ENCODE measurements around the gene GGT5. TPM values are rescaled to one million over a fixed set of nuclear protein-coding genes. Genes with fewer than 3 reads are reported as not detected.

Gene GGT5
- total RNA-seq: 1.2 and 1.9 TPM in 2 replicates

GRCh38 chr22:24245030-24245431, at the start of gene GGT5:
GGT5 (minus strand) TSS chr22:24245082; CDS start chr22:24244725, 357 bp downstream.

DNA sequence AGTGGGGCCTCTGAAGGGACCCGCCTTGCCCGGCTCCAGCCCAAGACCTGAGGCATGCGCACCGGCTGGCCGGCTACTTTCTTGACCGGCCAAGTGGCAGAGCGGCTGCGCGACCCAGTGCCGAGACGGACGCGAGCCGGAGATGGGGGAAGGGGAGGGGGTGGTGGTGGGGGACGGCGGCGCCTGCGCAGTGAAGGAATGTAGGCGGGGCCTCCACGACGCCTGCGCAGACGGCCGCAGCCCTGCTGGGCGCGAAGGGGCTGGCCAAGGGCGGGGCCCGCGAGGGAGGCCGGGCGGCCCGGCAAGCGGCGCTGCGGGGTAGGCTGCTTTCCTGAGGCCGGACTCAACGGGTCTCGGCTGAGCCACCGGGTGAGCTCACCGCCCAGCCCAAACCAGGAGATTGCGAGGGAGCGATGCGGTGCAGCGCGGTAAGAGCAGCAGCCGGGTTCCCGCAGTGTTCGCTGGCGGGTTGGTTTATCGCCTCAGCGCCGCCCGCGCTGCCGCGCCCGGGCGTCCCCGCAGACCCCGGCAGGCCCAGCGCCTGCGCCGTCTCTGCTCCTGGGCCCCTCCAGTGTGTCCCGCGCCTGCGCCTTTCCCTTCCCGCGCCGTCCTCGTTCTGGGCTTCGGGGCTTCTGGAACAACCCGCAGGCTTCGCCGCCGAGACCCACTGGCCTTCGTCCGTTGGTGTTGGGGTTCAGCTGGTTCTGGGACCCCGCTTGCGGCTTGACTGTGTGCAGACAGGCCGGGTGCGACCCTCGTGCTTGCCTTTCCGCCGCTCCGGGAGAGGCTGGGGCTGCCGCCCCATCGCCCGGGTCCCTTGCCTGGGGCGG, 25.9 kb upstream of the GGT5 start, which contains the start of gene SPECC1L:
TSS of gene SPECC1L (plus strand) at position 276 of the 830 bp plus-strand sequence. CDS start 31,401 bp downstream, outside the sequence.

GRCh38 chr22:24181088-24181995, 63.5 kb downstream of the GGT5 start, which contains the start of gene SUSD2:
SUSD2 (plus strand) TSS chr22:24181487; CDS start chr22:24181520, 33 bp downstream.

Other genes starting within 250 kb of the GGT5 start
- not detected in 2 replicates for gene GSTT4, start 239.6 kb downstream of the GGT5 start, total RNA-seq
- 41.6 and 43.7 TPM in 2 replicates for gene CABIN1, start 233.8 kb downstream of the GGT5 start, total RNA-seq
- 1.9 and 8.6 TPM in 2 replicates for gene SUSD2, start 63.6 kb downstream of the GGT5 start, total RNA-seq
- gene SPECC1L, start 25.7 kb upstream of the GGT5 start, total RNA-seq: 33.5 and 39.7 TPM in 2 replicates
- 1.00 and 1.1 TPM in 2 replicates for gene ADORA2A, start 182.5 kb upstream of the GGT5 start, total RNA-seq